ENCODE data around the gene SLC4A2.
A peak's percentile ranks its signal among the peaks of the same experiment; 100 is the strongest.

The SLC4A2 gene

DNA sequence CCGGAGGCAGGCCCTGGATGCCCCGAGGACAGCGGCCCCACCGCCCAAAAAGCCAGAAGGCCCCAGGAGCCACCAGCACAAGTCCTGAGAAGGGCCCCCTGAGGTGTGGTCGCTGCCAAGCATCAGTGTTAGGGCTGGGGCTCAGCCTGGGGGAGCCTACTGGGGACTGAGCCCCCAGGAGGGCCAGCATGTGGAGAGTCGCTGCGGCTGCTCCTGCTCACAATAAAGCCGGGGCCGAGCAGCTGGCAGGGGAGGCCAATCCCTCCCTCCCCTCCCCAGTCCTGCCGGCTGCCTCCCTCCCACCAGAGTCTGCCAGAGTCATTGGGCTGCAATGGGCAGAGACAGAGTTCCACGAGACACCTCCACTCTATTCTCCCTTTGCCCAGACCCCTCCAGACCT is 14.1 kb upstream of the SLC4A2 start:
- no peak for DNase-seq

GRCh38 chr7:151045967-151046366 is 13.4 kb upstream of the SLC4A2 start:
- no peak for DNase-seq

- peak; percentile 48 for DNase-seq
Observed at GRCh38 chr7:151046603-151047573, 12.5 kb upstream of the SLC4A2 start.

- no peak for DNase-seq
Observed at GRCh38 chr7:151047976-151048815, 11.2 kb upstream of the SLC4A2 start, which contains the start of gene ASIC3. Gene ASIC3 (plus strand): TSS chr7:151048531. CDS start chr7:151048886, 355 bp downstream.

- no peak for DNase-seq
Observed at GRCh38 chr7:151048911-151049463, 10.4 kb upstream of the SLC4A2 start.

DNA sequence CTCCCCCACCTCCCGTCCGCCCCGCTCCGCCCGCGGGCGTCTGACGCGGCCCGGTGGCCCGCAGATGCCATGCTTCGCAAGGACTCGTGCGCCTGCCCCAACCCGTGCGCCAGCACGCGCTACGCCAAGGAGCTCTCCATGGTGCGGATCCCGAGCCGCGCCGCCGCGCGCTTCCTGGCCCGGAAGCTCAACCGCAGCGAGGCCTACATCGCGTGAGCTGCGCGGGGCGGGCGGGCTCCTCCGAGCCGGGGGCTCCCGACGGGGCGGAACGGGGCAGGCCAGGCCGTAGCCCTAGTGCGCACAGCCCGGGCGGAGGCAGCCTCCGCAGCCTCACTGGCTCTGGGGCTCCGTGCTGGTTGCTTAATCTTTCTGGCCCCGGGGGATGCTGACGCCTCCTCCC is 8.3 kb upstream of the SLC4A2 start:
- no peak for DNase-seq

DNA sequence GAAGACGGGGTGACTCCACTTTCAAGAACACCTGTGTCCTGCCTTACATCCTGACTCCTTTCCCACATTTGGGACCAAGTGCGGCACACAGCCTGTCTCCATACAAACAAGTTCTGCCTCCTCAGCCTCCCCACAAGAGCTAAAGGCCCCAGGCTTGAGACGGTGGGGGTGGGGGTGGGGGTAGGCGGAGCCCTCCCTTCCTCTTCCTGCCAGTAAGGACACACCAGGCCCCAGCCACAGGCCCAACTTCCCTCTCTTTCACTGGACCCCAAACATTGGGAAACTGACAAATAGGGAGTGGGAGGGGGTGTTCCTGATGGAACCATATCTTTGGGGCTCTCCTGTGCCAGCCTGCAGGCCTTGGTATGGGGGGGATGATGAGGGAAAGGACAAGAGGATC is 6.3 kb upstream of the SLC4A2 start:
- DNase-seq, result no peak

DNA sequence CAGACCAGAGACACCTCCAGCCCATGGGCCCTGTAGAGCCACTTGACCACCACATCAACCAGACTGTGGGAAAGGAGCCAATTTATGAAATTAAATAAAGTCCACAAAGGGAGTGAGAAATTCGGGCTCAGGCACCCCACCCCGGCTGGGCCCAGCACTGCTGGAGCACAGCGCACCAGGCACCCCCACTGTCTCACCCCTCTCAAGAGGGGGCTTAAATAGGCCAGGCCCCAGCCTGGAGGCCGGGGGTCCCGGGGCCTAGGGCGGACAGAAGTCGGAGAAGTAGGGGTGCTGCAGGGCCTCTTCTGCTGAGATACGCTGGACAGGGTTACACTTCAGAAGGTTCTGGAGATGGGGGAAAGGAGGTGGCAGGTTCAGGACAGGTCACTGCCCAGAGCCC is 5.6 kb upstream of the SLC4A2 start:
- no peak for DNase-seq

- no peak for DNase-seq
Observed at GRCh38 chr7:151056283-151056665, 3.1 kb upstream of the SLC4A2 start.

GRCh38 chr7:151056666-151057505 is 2.5 kb upstream of the SLC4A2 start:
- no peak for DNase-seq

GRCh38 chr7:151057506-151057988 is 1.8 kb upstream of the SLC4A2 start, which contains the start of gene CDK5:
Gene CDK5 (minus strand): TSS chr7:151057897. CDS start chr7:151057848, 49 bp downstream.
- DNase-seq, result no peak

- DNase-seq, result peak; percentile 95
Observed at GRCh38 chr7:151057989-151058780, 1.2 kb upstream of the SLC4A2 start.

GRCh38 chr7:151058781-151059366 is 515 bp upstream of the SLC4A2 start:
- no peak for DNase-seq

DNA sequence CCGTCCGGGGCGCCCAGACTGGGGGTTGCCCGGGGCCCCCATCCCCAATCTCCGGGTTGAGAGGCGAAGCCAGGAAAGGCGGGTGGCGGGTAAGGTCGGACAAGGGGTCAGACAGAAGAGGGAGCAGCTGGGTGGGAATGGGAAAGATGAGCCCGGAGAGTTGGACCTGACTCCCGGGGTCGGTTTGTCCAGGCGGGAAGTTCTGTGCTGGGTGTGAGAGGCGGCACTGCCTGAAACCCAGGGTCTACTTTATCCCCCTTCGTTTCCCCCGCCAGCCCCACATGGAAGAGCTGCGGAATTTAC is 675 bp downstream of the SLC4A2 start:
- no peak for DNase-seq

DNA sequence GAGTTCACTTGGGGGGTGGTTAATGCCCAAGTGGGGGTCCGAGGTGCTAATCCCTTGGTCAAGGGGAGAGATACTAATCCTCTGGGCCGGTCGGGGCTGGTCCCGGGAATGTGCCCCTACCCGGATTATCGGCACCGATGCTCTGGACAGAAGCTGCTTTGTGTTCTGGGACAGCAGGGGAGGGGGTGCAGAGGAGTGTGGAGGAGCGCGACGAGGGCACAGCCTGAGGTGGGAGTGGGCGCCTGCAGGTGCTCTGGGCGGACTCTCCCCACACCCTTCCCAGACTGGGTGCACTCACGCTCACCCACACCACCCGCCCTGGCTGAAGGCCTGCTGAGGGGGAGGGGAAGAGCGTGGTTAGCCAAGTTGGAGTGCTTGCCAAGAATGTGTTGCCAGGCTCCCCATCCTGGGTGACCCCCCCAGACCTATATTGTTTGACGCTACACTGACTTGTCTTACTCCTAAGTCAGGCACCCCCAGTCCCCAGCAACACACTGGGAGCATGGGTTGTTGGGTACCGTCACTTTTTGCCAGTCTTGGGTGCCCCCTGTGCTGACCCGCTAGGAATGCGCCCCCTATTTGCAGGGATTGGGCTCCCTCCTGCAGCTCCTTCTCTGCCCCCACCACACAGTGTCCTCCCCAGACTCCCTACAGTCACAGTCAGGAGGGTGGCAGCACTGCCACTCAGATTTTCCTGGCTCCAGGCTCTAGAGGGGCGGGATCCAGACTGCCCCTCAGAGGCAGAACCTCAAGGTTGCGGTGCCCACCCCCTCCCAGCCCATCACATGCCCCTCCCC is 1.2 kb downstream of the SLC4A2 start:
- no peak for DNase-seq

GRCh38 chr7:151061213-151062110 is 2.1 kb downstream of the SLC4A2 start:
- no peak for DNase-seq

DNA sequence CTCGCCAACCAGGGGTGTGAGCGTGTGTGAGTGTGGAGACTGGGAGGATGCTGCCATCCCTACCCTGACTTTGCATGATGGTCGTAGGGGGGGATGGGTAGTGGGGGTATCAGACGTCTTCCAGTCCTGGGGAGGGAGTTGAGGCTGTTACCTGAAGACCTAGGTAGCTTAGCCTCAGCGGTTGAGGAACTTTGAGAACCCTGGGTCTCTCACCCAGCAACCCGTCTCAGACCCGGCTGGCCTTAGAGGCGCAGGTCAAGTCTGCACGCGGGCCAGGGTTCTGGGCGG is 2.7 kb downstream of the SLC4A2 start:
- no peak for DNase-seq

GRCh38 chr7:151062399-151063211 is 3.2 kb downstream of the SLC4A2 start:
- peak; percentile 34 for DNase-seq

DNA sequence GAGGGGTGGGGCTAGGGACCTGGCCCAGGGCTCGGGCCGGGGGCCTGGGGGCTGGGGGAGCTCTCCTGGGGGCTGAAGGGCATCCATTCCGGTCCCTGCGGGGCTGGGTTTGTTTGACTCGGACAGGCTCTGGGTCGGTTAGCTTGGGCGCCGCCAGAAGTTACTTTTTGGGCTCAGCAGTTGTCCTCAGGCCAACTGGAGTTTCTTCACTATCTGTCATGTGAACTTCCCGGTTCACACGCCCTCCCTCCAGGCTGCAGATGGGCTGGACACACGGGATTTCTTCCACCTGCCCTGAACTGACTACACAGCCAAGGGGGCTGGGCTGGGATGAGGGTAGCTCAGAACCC is 3.8 kb downstream of the SLC4A2 start:
- DNase-seq, result peak; percentile 29

Measured in T1000 (cell line).